Inflammatory macrophage (primary cell): Measurements from ENCODE around the gene POU2F1.

Experiments
- DNase-seq, 2 donors: peaks; one replicate each; pipeline ENCODE4 v3.0.0-alpha.2; 2020 to 2022
- total RNA-seq, 18 experiments: gene quantifications; one replicate each; lab custom pipeline; 2026; ENCODE audit warnings: mixed read lengths in 6 of 18, inconsistent platforms in 2 of 18; lab: John Stamatoyannopoulos, UW

The POU2F1 gene
- 14.6 to 88.9 (median 34.7) reads per million in 18 experiments for total RNA-seq

DNA sequence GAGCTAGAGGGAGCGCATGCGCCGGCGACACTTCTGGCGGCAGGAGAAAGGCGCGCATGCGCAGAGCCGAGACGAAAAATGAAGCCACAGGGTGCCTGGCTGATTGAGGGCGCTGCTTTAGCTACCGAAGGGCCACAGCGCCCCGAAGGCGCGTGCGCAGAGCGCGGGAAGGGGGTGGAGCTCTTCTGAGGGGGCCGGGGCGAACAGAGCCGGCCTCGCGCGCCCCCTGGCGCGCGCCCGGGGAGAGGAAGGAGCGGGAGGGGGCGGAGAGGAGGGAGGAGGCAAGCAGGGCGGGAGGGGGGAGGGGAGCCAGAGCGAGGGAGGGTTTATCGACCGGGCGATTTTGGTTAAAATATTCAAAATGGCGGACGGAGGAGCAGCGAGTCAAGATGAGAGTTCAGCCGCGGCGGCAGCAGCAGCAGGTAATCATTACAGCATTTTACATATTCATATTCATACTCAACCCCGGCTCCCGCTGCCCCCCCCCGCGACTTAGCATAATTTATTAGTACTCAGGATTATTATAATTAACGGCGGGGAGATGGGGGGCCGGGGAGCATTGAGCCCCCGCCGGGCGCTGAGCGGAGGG is at the start of gene POU2F1:
Gene POU2F1, plus strand, starts transcription at position 350 of the 589 bp plus-strand sequence. Its CDS starts 12 bp downstream, at position 362.
- peak; percentile 100 for DNase-seq

- DNase-seq: no peak
Observed at GRCh38 chr1:167171286-167171929, 49.3 kb upstream of the POU2F1 start.

- no peak for DNase-seq
Observed at GRCh38 chr1:167173516-167174184, 47.0 kb upstream of the POU2F1 start.

- no peak for DNase-seq
Observed at GRCh38 chr1:167175901-167176300, 44.8 kb upstream of the POU2F1 start.

GRCh38 chr1:167178831-167179230 is 41.9 kb upstream of the POU2F1 start:
- DNase-seq: no peak

GRCh38 chr1:167182571-167183320 is 37.9 kb upstream of the POU2F1 start:
- no peak for DNase-seq

DNA sequence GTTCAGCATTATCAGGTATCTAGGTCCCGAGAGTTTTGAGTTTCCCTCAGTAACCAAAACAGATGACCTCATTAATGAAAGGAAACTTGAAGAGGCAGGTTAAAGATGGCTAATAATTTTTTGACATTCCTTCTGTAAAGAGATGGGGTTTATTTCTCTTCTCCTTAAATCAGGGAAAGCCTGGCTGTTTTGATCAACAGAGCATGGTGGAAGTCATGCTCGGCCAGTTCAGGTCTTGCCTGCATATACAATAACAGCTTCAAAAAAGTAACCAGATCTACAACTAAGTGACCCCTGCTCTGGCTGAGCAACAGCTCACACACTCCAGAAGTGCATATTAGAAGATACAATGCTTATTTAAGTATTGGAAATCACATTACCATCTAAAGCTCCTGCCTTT is 36.6 kb upstream of the POU2F1 start:
- no peak for DNase-seq

GRCh38 chr1:167185062-167185461 is 35.6 kb upstream of the POU2F1 start:
- no peak for DNase-seq

DNA sequence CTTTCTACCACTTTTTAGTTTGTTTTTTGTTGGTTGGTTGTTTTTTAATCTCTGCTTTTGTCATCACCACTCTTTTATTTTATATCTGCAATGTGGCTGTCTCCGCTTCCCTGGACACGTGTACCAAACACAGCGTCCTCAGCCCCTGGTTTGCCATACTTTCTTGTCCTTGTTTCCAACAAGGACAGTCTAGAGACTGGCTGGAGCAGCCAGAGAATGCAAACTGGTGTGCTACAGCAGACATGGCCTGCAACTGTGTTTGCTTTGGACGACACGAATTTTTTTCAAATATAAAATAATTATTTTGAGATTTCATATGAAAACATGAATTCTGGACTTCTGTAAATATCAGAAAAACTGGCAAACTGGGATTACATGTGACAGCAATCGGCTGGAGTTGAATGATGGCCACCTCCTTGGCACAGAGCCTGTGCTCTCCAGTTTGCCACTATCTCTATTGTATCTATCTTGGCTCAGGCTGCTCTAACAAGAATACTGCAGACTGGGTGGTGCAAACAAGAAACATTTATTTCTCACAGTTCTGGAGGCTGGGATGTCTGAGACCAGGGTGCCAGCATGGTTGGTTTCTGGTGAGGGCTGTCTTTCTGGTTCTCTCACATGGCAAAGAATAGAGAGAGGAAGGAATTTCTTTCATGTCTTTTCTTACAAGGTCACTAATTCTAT is 34.6 kb upstream of the POU2F1 start:
- DNase-seq: no peak

GRCh38 chr1:167186771-167187170 is 33.9 kb upstream of the POU2F1 start:
- no peak for DNase-seq

- DNase-seq: no peak
Observed at GRCh38 chr1:167190747-167191237, 29.9 kb upstream of the POU2F1 start.

- no peak for DNase-seq
Observed at GRCh38 chr1:167191958-167192357, 28.7 kb upstream of the POU2F1 start.

DNA sequence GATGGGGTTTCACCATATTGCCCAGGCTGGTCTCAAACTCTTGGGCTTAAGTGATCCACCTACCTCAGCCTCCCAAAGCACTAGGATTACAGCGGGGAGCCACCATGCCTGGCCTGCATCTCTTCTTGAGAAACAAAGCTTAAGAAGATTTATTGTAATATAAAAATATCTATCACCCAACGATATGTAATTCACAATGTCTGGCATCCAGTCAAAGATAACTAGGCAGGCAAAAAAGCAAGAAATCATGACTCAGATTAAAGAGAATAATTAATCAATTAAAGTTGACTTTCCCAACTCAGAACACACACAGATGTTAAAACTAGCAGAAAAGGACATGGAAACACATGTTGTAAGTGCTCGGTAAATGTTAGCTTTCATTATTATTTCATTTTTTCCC is 26.5 kb upstream of the POU2F1 start:
- no peak for DNase-seq

- DNase-seq: no peak
Observed at GRCh38 chr1:167196166-167196565, 24.5 kb upstream of the POU2F1 start.

- no peak for DNase-seq
Observed at GRCh38 chr1:167197236-167197635, 23.4 kb upstream of the POU2F1 start.

DNA sequence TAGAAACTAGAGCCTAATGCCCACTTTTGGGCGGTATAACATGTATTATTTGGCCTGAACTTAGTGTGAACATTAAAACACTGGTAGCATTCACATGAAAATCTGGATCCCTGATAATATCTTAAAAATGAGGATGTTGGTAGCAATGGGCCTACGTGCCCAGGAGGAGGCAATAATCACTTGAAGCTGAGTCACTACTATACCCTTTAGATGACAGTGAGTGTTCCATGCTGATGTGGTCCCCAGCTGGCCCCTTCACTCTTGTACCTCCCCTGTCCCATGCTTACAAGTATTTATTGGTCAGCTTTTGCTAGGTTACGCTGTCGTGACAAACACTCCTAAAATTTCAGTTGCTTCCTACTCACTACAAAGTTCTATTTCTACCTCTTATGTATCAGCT is 23.0 kb upstream of the POU2F1 start:
- peak in 1 of 2 donors; percentile 2 for DNase-seq

DNA sequence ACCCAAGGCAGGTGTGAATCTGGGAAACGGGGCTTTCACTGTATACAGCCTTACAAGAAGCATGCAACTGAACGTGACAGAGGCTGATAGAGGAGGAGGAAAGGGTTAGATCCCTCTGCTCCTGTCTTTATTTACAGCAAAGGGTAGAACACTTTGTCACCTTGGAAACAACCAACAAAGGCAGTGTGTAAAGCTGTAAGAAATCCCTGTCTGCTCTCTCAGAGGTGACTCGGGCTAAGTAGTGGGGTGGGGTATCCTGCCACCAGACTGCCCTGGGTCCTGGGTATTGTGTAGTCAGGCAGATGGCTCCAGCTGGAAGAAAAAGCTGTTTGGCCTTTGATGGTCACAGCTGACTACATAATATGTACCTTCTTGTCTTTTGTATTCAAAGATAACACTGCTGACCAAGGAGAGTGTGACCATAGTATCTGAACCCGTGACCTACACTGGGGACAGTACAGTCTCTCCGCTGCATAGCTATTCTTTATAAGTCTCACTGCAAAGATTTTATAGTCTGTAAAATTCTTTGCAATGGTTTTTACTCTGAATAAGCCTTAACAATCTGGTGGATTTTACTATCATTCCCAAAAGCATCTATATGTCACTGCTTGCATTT is 22.1 kb upstream of the POU2F1 start:
- no peak for DNase-seq

GRCh38 chr1:167199656-167200055 is 21.0 kb upstream of the POU2F1 start:
- no peak for DNase-seq

DNA sequence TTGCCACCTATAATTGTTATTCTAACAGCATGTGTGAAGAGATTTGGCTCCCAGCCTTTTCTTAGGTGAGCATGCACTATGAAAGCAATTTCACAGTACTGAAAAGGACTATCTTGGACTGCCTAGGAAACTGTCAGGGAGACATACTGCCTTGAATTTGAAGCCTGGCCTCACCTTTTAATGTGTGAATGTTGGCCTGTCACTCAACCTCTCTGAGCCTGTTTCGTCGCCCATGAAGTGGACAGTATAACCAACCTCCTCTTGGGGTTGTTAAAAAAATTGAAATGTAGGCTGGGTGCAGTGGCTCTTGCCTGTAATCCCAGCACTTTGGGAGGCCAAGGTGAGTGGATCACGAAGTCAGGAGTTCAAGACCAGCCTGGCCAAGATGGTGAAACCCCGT is 20.4 kb upstream of the POU2F1 start:
- no peak for DNase-seq

DNA sequence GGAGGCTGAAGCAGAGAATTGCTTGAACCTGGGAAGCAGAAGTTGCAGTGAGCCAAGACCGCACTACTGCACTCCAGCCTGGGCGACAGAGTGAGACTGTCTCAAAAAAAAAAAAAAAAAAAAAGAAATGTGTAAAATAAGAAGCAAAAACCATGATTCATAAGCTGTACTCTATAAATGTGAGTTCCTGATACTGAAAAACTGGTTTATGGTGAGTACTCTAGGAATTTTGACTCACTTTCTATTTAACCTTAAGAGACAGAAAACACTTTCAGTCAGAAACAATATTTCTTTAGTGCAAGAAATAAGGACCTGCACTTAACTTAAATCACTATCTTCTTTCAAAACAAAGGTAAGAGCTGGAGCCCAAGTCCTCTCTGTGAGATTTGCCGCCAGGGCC is 19.9 kb upstream of the POU2F1 start:
- no peak for DNase-seq

DNA sequence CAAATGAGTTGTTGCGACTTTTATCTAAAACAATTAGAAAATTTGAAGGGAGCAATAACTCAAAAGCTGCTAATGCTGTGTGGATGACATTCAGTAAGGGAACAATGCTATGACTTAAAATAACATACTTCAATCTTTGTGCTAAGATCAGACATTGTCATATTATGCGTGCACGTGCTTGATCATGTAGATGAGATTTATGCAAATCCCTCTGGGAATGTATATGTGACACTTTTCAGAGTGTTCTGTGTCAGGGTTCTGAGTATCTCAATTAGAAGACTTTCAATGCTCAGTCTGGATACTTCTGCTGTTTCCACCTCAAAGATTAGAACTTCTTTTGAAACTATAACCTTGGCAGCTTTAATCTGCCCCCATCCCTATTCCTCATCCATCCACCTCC is 18.6 kb upstream of the POU2F1 start:
- DNase-seq: no peak
